ENCODE data around the gene MYO5A.
"Not testable (repeated sequence)": the region's sequence is repeated elsewhere in the genome, so short reads cannot be mapped to it uniquely, and the experiment has no call there.

MYO5A gene

GRCh38 chr15:52459701-52460100 lies 69.0 kb downstream of the MYO5A start:
- DNase-seq, result not testable (repeated sequence)

GRCh38 chr15:52459265-52459664 lies 69.4 kb downstream of the MYO5A start:
- DNase-seq, result not testable (repeated sequence)

- no peak for DNase-seq
These were observed 80.4 kb downstream of the MYO5A start for GRCh38 chr15:52448011-52448890.

- DNase-seq, result no peak
These were observed 82.7 kb downstream of the MYO5A start for GRCh38 chr15:52445954-52446353.

GRCh38 chr15:52445553-52445952 lies 83.1 kb downstream of the MYO5A start:
- DNase-seq, result no peak

GRCh38 chr15:52443205-52443604 lies 85.5 kb downstream of the MYO5A start:
- not testable (repeated sequence) for DNase-seq

- peak; percentile 18 to 72 for DNase-seq
These were observed 86.8 kb downstream of the MYO5A start for GRCh38 chr15:52441841-52442240.

- DNase-seq, result peak; percentile 43 to 58
These were observed 87.7 kb downstream of the MYO5A start for GRCh38 chr15:52440946-52441345.

- peak; percentile 55 to 72 for DNase-seq
These were observed 88.3 kb downstream of the MYO5A start for GRCh38 chr15:52440414-52440813.

GRCh38 chr15:52439470-52439869 lies 89.2 kb downstream of the MYO5A start:
- DNase-seq, result no peak

- DNase-seq, result not testable (repeated sequence)
These were observed 89.6 kb downstream of the MYO5A start for GRCh38 chr15:52439042-52439441.

GRCh38 chr15:52438047-52438446 lies 90.6 kb downstream of the MYO5A start:
- peak; percentile 34 to 60 for DNase-seq

GRCh38 chr15:52437646-52438045 lies 91.0 kb downstream of the MYO5A start:
- no peak for DNase-seq

- DNase-seq, result no peak
These were observed 91.7 kb downstream of the MYO5A start for GRCh38 chr15:52436981-52437380.

GRCh38 chr15:52434885-52435284 lies 93.8 kb downstream of the MYO5A start:
- DNase-seq, result no peak

- no peak for DNase-seq
These were observed 100.4 kb downstream of the MYO5A start for GRCh38 chr15:52428297-52428696.

- no peak for DNase-seq
These were observed 100.9 kb downstream of the MYO5A start for GRCh38 chr15:52427804-52428203.

GRCh38 chr15:52424856-52425431 lies 103.7 kb downstream of the MYO5A start:
- no peak for DNase-seq

- DNase-seq, result no peak
These were observed 104.8 kb downstream of the MYO5A start for GRCh38 chr15:52423852-52424251.

GRCh38 chr15:52422001-52422400 lies 106.7 kb downstream of the MYO5A start:
- DNase-seq, result no peak

- DNase-seq, result no peak
These were observed 107.7 kb downstream of the MYO5A start for GRCh38 chr15:52421029-52421428.

GRCh38 chr15:52419494-52419893 lies 109.2 kb downstream of the MYO5A start:
- no peak for DNase-seq

GRCh38 chr15:52417957-52418356 lies 110.7 kb downstream of the MYO5A start:
- no peak for DNase-seq

GRCh38 chr15:52417521-52417920 lies 111.2 kb downstream of the MYO5A start:
- peak in 1 of 2 donors; percentile 42 for DNase-seq

All from inflammatory macrophage treated with lipopolysaccharide for 1 hour (primary cell).